Thyroid gland (tissue), 4 donors: ENCODE results near the gene CENPF.

Experiments used
- CTCF ChIP-seq, 6 experiments: fragments of 200-600 bp in 3 of 6; fragments of 450-650 bp in 3 of 6; sonication (generic) in 3 of 6; IDR thresholded peaks; one replicate each; pipeline ENCODE4 v1.5.1; 2016 to 2019; ENCODE audit warnings: antibody characterized with exemption in 6 of 6, mild to moderate bottlenecking in 2 of 6, inconsistent platforms in 1 of 6, moderate library complexity in 1 of 6
- POLR2A ChIP-seq, 2 donors: fragments of 450-650 bp; IDR thresholded peaks; one replicate each; pipeline ENCODE4 v1.6.1; 2017; ENCODE audit warnings: antibody characterized with exemption in 2 of 2, mild to moderate bottlenecking in 2 of 2, moderate library complexity in 1 of 2

- TF ChIP-seq CTCF (IDR thresholded peaks at IDR 0.05) (no peak), POLR2A (IDR thresholded peaks at IDR 0.05) (no peak)
These were observed 47.7 kb downstream of the CENPF start for GRCh38 chr1:214650664-214651063.
